ENCODE data around the gene RAB22A. TPM values are rescaled to one million over a fixed set of nuclear protein-coding genes. Genes with fewer than 3 reads are reported as not detected.

RAB22A gene
- total RNA-seq, 1 donor from 2014 or later, result 7.9 TPM

DNA sequence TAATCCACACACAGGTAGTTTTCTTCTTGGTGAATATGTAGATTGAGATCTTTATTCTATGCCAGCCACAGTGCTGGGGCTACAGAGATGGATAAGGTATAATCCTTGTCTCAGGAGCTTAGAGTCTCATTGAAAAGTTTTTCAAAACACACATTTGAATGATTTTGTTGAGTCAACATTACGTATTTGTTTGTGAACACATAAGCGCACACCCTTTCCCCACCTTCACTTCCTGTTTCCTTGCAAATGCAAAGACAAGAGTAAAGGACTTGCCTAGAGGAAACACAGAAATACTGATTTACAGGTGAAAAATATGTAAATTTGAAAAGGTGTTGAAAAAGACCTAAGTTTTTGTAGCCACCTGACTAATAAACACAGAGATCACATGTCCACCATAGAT is 107.3 kb downstream of the RAB22A start:
- no peak overlapping the region for H3K27ac ChIP-seq
- H3K4me3 Mint-ChIP-seq, result no peak overlapping the region
- H3K4me1 Mint-ChIP-seq, result no peaks in the 10 kb centered on the region
- DNase-seq (ENCODE audit: low spot score), result no peak
- H3K27me3 Mint-ChIP-seq (ENCODE audit: insufficient read depth, low read depth), result no peaks in the 10 kb centered on the region
- peaks cover 13% of the 10 kb centered on the region for H3K9me3 Mint-ChIP-seq
- H3K4me3 ChIP-seq, result no peak overlapping the region
- peaks cover 11% of the 10 kb centered on the region for H3F3A ChIP-seq (ENCODE audit: low read depth)
- H3K4me1 ChIP-seq, result peaks cover under 1% of the 10 kb centered on the region
- TF ChIP-seq, protein P1, sequence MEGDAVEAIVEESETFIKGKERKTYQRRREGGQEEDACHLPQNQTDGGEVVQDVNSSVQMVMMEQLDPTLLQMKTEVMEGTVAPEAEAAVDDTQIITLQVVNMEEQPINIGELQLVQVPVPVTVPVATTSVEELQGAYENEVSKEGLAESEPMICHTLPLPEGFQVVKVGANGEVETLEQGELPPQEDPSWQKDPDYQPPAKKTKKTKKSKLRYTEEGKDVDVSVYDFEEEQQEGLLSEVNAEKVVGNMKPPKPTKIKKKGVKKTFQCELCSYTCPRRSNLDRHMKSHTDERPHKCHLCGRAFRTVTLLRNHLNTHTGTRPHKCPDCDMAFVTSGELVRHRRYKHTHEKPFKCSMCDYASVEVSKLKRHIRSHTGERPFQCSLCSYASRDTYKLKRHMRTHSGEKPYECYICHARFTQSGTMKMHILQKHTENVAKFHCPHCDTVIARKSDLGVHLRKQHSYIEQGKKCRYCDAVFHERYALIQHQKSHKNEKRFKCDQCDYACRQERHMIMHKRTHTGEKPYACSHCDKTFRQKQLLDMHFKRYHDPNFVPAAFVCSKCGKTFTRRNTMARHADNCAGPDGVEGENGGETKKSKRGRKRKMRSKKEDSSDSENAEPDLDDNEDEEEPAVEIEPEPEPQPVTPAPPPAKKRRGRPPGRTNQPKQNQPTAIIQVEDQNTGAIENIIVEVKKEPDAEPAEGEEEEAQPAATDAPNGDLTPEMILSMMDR (IDR thresholded peaks at IDR 0.05), result no peak
- no peak for TF ChIP-seq EZH2phosphoT487 (IDR thresholded peaks at IDR 0.05)
- no peak for TF ChIP-seq EZH2 (IDR thresholded peaks at IDR 0.05)
- H3K9ac ChIP-seq, result no peak overlapping the region
- no peak overlapping the region for H2AFZ ChIP-seq (replicated peaks)
- H3K79me2 ChIP-seq (ENCODE audit: low read depth), result peaks cover 63% of the 10 kb centered on the region
- peaks cover 12% of the 10 kb centered on the region for H4K20me1 ChIP-seq (ENCODE audit: low read depth)
- H3K27ac Mint-ChIP-seq, result no peak overlapping the region
- H3K27me3 ChIP-seq, result no peaks in the 10 kb centered on the region
- no peak overlapping the region for H3K4me2 ChIP-seq
- H3K9me3 ChIP-seq (ENCODE audit: low read depth), result no peaks in the 10 kb centered on the region
- peaks cover 40% of the 10 kb centered on the region for H3K36me3 Mint-ChIP-seq
- H3K36me3 ChIP-seq, result peaks cover 6% of the 10 kb centered on the region

Other genes with a start within 250 kb of the RAB22A start
- not detected in 2 replicates for gene ANKRD60, start 81.1 kb upstream of the RAB22A start, total RNA-seq (ENCODE audit: low replicate concordance)
- gene VAPB, start 79.5 kb downstream of the RAB22A start, total RNA-seq (ENCODE audit: low replicate concordance), result 26.0 and 31.9 TPM in 2 replicates
- gene APCDD1L, start 205.7 kb downstream of the RAB22A start, total RNA-seq (ENCODE audit: low replicate concordance), result not detected in 2 replicates